Amygdala (tissue), 56 donors: ENCODE data around the gene PEX1.
A peak's percentile ranks its signal among the peaks of the same experiment; 100 is the strongest.
"Not testable (repeated sequence)": the region's sequence is repeated elsewhere in the genome, so short reads cannot be mapped to it uniquely, and the experiment has no call there.

Experiments used
- DNase-seq, 56 donors: peaks; one replicate each; lab custom pipeline; 2025; lab: John Stamatoyannopoulos, UW

The PEX1 gene

GRCh38 chr7:92528188-92528957 is at the start of gene PEX1, which contains the start of gene RBM48:
TSS of gene PEX1 (minus strand) at chr7:92528520. CDS start at chr7:92528435, 85 bp downstream.
TSS of gene RBM48 (plus strand) at chr7:92528795. CDS start at chr7:92528814, 19 bp downstream.
- DNase-seq: peak; percentile 44 to 98 (median 95)

GRCh38 chr7:92576296-92576695 is 48.0 kb upstream of the PEX1 start:
- DNase-seq: no peak

DNA sequence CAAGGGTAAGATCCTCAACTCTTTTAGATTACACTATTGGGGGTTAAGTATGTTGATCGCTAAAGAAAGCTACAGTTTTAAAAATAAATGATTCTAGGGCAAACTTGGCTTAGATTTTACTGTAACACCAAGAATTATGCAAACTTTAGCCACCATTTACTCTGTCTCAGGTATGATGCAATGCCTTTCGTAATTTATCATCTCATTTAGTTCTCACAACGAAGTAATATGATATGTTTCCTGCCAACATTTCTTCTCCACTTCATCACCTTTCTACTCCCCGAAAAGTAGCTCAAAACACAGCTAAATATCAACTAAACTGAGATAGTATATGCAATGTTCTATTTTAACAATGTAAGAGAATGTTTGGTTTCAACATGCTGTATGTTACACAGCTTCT is 40.8 kb upstream of the PEX1 start:
- DNase-seq: no peak

DNA sequence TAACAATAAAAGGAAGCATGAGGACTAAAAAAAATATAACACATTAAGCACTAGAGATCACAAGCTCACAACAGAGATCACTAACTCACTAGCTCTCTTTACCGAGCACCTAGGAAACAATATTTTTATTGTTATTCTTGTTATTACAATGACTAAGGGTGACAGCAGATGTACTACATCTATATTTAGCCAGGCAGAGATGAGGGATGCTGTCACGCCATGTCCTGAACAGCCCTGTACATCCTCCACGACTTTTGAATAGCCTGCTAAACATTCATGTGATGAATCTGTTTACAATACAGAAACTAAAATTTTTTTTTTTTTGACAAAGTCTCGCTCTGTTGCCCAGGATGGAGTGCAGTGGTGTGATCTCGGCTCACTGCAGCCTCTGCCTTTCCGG is 39.1 kb upstream of the PEX1 start:
- DNase-seq: peak in 1 of 56 donors; percentile 19

GRCh38 chr7:92563345-92563744 is 35.0 kb upstream of the PEX1 start:
- DNase-seq: no peak

DNA sequence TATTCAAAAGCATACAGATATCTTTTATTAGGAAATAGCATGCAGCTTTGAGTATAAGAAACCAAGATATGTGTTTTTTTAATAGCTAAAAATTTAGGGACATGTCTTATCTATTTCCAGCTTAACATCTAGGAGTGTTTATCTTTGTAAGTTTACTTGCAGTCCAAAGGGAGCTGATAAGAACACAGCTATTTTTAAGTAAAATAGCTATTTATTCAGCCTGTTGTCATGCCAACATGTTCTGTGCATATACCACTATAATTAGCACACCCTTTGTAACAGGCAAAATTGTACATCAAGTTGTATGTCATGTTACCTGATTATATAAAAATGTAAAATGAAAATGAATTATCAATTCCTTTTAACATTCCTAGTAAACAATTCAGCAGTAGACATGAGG is 32.3 kb upstream of the PEX1 start:
- no peak for DNase-seq

DNA sequence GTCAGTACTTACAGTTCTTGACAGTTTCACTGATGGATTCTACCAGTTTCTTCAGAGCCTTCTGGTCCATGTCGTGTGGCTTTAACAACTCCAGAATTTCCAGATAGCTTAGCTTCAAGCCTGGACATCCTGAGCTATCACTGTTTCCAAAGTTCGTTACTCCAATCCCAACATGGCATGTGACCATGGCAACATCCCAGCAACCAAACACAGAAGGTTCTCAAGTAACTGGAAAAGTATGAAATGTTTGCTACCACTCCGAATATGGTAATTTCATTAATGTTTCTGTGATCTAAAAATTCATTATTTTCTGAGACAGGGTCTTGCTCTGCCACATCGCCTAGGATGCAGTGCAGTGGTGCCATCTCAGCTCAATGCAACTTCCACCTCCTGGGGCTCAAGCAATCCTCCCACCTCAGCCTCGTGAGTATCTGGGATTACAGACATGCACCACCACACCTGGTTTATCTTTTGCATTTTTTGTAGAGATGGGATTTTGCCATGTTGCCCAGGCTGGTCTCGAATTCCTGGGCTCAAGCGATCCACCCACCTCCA is 29.6 kb upstream of the PEX1 start:
- DNase-seq: no peak

- DNase-seq: no peak
Measured at GRCh38 chr7:92557249-92557648, 28.9 kb upstream of the PEX1 start.

DNA sequence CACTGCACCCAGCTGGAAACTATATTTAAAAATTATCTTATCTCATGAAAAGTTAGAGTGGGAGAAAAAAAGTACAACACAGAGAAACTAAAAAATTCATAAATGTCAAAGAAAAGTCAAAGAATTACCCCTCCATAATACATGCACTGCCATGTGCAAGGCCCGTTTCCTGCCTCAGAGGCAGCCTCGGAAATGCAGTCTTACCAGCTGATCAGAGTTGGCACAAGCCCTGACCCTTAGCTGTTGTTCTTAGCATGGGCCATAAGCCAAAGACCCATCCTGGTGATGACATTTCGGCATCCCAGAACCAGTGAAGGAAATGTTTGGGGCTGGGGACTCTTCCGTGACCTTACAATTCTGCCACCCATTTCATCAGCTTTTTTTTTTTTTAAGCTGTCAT is 21.9 kb upstream of the PEX1 start:
- DNase-seq: no peak

DNA sequence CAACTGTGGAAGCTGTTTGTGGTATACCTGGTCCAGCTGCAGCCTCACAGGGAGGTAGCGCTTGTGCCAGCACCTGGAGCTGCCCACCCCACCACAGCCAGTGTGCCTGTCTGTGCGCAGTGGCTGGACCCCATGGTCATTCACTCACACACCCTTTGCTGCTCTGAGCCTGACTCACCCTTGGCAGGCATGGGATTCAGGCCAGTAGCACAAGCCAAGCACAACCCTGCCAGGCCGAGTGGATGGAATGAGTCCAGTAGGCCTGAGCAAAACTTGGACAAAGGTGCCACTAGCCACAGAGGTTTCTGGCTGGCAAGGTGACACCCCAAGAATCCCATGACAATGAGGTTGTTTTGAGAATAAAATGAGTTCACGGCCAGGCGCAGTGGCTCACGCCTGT is 19.3 kb upstream of the PEX1 start:
- peak in 34 of 56 donors; percentile 3 to 71 (median 18) for DNase-seq

- DNase-seq: no peak
Measured at GRCh38 chr7:92546856-92547497, 18.7 kb upstream of the PEX1 start.

GRCh38 chr7:92545116-92545515 is 16.8 kb upstream of the PEX1 start:
- DNase-seq: not testable (repeated sequence)

DNA sequence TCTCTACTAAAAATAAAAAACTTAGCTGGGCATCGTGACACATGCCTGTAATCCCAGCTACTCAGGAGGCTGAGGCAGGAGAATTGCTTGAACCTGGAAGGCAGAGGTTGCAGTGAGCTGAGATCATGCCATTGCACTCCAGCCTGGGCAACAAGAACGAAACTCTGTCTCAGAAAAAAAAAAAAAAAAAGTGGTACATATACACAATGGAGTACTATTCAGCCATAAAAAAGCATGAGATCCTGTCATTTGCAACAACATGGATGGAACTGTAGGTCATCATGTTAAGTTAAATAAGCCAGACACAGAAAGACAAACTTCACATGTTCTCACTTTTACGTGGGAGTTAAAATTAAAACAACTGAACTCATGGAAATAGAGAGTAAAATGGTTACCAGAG is 15.2 kb upstream of the PEX1 start:
- DNase-seq: not testable (repeated sequence)

- no peak for DNase-seq
Measured at GRCh38 chr7:92534572-92534971, 6.3 kb upstream of the PEX1 start.

GRCh38 chr7:92528958-92529264 is 591 bp upstream of the PEX1 start:
- DNase-seq: no peak

- peak in 22 of 56 donors; percentile 2 to 40 (median 18) for DNase-seq
Measured at GRCh38 chr7:92527300-92528187, 776 bp downstream of the PEX1 start.

- no peak for DNase-seq
Measured at GRCh38 chr7:92523110-92523509, 5.2 kb downstream of the PEX1 start.

DNA sequence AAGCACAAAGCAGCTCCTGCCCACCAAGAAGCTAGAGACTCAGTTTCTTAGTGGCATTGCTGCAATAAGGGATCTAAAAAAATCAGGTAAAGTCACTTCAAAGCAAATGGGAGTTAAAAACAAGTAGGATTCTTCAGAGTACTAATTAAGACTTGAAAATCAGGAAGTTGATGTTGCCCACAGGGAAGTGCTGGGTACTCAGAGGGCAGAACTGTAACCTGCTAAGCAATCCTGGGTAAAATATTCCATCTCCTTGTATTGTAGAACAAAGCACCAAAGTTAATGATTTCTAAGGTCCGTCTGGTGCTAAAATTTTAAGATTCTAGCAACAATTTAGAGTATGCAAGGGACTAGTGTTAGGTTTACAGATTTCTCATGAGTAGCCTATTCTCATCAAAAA is 8.3 kb downstream of the PEX1 start:
- no peak for DNase-seq

DNA sequence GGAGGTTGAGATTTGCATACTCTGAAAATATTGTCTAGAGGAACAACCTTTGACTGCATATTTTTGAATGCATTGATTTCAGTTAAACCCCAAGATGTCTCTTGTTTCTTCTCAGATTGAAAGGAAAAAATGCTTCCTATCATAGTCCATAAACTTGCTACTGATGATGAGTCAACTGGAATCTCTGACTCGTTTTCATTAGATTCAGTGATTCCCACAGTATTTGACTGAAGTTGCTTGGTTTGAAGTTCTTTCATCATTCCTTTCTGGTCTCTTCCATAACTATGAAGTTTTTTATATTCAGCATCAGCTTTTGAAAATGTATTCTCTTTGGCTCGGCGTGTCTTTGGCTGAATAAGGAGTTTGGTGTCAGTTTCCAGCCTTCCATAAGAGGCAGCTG is 10.7 kb downstream of the PEX1 start:
- no peak for DNase-seq

GRCh38 chr7:92513167-92513902 is 15.0 kb downstream of the PEX1 start:
- DNase-seq: no peak
